GM21381 (cell line): ENCODE results near the gene CX3CR1.
"Not testable (repeated sequence)": the region's sequence is repeated elsewhere in the genome, so short reads cannot be mapped to it uniquely, and the experiment has no call there.

Source experiments
- ATAC-seq: cut with Tn5 transposase; IDR thresholded peaks from one replicate; pipeline ENCODE4 v1.9.1; 2021; ENCODE audit warnings: mild to moderate bottlenecking, moderate library complexity; ENCODE audit not compliant: unreplicated experiment

Gene CX3CR1, protein sequence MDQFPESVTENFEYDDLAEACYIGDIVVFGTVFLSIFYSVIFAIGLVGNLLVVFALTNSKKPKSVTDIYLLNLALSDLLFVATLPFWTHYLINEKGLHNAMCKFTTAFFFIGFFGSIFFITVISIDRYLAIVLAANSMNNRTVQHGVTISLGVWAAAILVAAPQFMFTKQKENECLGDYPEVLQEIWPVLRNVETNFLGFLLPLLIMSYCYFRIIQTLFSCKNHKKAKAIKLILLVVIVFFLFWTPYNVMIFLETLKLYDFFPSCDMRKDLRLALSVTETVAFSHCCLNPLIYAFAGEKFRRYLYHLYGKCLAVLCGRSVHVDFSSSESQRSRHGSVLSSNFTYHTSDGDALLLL

DNA sequence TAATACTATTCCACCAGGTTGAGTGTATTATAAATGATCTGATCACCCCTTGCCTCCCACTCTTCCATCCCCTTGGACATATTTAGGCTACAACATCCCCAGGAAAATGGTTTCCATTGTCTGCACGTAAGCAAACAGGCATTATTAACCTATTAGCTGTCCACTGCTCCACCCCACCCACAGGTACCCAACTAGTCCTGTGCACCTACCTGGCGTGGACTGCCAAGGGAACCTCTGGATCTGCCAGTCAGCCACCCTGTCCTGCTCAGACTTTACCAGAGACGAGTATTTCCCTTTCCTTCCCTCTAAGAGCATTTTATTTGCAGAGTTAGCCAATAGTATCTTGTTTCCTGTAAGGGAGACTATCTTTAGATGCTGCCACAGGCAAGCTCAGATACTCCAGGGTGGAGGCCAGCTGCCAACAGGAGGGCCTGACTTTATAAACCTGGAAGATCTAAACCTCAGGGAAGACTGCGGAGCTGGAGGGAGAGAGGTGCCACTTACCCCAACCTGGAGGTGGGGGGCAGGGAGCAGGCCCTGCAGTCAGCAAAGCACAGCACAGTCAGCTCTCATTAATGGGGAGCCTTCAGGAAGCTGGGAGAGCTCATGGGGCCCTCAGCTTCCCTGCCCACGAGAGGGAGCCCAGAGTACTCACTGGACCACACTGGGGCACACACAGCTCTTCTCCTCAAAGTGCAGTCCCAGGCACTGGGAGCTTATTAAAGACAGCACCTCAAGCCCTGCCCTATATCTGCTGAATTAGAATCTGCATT, at the start of gene CX3CR1:
CX3CR1 (minus strand) TSS at position 292 of the 773 bp plus-strand sequence. CDS start 13,527 bp downstream, outside the sequence.
- no peak for ATAC-seq

DNA sequence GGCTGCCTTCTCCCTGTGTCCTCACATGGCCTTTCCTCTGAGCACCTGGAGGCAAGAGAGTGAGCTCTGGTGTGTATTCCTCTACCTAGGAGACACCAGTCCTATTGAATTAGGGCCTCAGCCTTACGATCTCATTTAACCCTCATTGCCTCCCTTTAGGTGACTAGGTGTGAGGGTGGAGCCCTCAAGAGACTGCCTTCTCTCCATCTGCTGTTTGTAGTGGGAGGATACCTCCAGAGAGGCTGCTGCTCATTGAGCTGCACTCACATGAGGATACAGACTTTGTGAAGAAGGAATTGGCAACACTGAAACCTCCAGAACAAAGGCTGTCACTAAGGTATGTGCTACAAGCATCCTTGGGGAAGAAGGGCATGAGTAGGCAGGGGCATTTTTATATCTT, 49.7 kb upstream of the CX3CR1 start, which contains the start of gene CCR8:
CCR8 (plus strand) TSS at position 217 of the 400 bp plus-strand sequence. CDS start 2,623 bp downstream, outside the sequence.
- no peak for ATAC-seq

DNA sequence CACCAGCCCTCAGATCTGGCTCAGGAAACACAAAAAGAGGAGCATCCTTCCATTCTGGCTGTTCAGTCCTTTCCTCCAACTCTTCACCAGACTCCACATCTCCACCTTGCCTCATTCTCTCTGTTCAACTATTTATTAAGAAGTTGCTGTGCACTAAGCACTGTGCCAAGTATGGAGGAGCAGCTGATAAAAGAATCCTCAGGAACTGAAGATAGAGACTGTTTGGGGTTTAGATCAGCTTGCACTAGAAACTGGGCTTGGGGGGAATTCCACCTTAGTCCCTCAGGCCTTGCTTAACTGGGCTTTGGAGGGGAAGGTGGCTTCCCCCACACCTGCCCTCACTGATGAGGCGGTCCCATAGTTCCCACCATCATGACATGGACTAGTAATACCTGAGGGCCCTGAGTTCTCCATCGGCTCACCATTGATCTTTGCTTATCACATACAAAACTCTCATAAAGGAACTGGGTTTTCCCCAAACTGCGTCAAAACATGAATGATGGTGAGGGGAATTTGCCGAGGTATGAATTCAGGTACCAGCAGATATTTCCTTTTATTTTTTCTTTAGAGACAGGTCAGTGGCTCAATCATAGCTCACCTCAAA, 48.0 kb upstream of the CX3CR1 start:
- peak; percentile 50 for ATAC-seq

DNA sequence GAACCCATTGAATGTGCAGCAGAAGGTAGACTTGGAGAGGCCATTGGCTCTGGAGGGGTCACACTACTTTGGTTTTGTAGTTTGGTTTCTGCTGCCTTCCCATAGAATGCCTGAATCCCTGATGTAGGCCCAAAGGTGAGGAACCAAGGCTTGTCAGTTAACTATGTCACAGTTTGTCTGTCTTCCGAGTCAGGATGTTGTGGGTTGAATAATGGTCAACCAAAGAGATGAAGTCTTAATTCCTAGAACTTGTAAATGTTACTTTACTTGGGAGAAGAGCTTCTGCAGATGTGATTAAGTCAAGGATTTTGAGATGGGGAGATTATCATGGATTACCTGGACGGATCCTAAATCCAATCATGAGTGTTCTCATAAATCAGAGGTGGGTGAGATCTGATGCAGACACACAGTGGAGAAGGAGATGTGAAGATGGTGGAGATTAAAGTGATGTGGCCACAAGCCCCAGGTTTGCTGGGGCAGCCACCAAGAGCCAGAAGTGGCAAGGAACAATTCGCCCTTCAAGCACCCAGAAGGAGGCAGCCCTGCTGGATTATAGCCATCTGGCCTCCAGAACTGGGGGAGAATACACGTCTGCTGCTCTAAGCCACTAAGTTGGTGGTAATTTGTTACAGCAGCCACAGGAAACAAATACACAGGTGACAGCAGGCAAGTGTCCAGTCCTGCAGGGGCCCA, 47.4 kb upstream of the CX3CR1 start:
- ATAC-seq: peak; percentile 19

DNA sequence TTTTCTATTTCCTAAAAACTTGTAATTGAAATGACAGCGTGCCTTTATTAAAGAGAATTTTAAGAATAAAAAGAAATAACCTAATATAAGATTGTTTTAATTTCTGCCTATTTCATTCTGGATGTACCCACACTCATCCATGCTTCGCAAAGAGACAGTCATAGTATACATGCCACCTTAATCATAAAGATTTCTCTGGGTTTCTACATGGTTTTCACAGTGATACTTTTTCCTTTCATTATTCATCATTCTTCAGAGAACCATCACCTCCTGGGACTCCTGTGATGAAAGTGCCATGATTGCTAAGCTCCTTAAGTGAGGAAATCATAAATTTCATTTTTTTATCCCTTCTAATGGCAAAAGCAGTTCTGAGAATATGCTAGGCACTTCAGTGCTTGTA, 45.4 kb upstream of the CX3CR1 start:
- ATAC-seq: no peak

DNA sequence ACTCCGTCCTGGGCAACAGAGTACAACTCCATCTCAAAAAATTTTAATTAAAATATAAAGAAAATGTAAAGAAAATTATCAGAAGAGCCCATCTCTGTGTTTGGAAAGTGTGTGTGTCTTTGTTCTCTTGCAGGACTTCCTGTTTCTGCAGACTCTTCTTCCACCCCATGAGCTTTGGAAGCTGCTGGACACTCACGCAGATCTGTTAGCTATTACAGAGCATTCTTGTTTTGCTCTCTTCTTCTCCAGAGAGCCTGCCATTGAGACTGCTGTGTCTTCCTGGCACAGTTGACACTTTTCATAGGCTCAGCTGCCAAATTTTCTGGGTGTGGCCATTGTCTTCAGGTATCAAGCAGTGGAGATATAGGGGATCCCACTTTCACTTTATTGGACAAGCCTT, 43.7 kb upstream of the CX3CR1 start:
- no peak for ATAC-seq

DNA sequence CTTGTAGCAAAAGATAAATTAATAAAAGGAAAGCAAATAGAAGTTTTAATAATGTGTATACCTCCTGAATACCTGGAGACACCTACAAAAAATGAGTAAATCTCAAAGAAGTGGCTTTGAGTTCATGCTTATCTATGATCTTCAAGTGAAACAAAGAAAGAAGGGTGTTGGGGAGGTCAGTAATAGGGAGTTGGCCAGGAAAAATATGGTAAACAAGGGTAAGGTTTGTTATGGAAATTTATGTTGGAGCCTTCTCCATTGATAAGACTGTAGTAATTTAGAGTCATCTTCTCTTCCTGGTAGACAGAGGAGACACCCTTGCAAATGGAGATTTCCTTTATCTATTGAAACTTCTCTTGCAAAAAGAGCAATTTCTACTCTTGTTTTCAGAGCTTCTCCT, 43.1 kb upstream of the CX3CR1 start:
- ATAC-seq: no peak

DNA sequence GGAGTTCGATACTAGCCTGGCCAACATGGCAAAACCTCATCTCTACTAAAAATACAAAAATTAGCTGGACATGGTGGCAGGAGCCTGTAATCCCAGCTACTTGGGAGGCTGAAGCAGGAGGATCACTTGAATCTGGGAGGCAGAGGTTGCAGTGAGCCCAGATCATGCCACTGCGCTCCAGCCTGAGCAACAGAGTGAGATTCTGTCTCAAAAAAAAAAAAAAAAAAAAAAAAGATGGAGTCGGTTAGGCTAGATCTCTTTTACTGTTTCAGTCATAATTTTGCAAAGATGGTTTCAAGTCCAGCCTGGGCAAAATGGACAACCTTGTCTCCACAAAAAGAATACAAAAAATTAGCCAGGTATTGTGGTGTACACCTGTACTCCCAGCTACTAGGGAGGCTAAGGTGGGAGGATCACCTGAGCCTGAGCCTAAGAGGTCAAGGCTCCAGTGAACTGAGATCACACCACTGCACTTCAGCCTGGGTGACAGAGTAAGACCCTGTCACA, 42.4 kb upstream of the CX3CR1 start:
- ATAC-seq: not testable (repeated sequence)

DNA sequence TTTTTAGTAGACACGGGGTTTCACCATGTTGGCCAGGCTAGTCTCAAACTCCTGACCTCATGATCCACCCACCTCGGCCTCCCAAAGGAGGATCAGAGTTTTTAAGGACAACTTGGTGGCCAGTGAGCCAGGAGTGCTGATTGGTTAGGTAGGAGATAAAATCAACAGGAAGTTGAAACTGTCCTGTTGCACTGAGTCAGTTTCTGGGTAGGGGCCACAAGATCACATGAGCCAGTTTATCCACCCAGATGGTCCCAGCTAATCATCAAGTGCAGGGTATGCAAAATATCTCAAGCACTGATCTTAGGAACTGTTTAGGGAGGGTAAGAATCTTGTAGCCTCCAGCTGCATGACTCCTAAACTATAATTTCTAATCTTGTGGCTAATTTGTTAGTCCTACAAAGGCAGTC, 41.7 kb upstream of the CX3CR1 start:
- ATAC-seq: not testable (repeated sequence)

DNA sequence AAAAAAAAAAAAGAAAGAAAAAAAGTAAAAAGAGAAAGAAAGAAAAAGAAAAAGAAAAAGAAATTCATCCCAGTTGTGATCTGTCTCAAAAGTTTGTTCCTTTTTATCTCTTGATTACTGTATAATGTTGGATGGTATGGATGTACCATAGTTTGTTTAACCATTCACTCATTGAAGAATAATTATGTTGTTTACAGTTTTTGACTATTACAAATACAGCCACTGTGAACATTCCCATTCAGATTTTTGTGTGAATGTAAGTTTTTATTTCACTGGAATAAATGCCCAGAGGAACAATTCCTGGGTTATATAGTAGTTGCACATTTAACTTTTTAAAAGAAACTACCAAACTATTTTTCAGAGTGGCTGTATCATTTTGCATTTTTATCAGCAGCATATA, 39.4 kb upstream of the CX3CR1 start:
- ATAC-seq: no peak

DNA sequence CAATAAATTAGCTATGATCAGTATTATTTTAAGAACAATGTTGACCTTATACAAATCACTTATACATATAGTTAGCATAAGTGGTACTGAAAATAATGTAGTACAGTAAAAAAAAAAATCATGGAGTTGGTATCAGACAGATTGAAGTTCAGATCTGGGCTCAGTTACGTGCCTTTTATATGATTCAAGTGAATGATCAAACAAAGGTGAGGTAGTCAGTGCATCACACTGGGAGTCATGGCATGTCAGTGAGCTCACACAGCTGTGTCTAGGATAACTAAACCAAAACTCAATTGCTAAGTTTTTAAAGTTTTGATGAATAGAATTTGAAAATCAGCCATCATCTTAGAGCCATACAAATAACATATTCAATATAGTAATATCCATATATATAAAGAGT, 38.5 kb upstream of the CX3CR1 start:
- no peak for ATAC-seq

DNA sequence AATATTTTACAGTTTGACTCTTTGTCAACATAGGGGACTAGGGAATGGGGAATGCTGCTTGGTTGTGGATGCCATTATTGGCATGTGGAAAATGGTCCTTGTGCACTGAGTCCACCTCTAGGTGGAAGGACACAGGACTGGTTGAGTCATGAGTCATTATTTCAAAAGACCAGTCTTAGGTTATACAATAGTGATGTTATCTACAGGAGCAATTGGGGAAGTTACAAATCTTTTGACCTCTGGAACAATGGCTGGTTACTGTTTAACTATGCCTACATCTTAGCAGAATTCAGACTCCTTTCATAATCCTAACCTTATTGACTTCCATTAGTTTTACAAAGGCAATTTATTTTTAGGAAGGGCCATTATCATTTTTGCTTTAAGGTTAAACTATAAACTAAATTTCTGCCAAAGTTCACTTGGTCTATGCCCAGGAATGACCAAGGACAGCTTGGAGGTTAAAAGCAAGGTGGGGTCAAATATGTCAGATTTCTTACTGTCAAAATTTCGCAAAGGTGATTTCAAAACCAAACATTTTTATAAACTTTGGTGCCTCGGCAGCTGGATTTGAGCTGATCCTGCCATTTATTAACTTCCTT, 37.8 kb upstream of the CX3CR1 start:
- ATAC-seq: no peak

DNA sequence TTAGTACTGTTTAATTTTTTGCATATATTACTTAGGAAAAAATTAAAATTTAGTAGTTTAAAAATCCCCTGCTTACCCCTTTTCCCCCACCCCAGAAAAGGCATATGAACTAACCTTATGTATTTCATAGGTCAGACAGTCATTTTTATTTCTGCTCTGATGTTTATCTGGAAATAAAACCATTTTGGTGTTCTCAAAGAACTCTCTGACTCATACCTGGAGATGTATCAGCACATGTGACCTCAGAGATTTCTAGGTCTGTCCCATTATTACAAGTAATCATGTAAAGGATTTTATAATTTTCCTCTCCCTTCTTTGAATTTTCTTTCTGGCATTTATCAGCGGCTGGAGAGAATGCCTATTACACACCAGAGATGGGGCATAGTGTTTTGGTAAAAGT, 35.6 kb upstream of the CX3CR1 start:
- no peak for ATAC-seq

DNA sequence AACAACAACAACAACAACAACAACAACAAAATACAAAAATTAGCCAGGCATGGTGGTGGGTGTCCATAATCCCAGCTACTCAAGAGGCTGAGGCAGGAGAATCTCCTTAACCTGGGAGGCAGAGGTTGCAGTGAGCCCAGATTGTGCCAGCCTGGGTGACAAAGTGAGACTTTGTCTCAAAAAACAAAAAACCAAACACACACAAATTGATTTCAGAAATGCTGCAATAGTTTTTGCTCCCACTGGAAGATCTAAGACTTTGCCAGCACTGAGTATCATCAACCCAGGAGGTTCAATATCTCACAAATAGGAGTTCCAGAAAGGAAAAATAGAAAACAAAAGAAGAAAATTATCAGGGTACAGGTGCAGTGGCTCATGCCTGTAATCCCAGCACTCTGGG, 33.5 kb upstream of the CX3CR1 start:
- no peak for ATAC-seq

DNA sequence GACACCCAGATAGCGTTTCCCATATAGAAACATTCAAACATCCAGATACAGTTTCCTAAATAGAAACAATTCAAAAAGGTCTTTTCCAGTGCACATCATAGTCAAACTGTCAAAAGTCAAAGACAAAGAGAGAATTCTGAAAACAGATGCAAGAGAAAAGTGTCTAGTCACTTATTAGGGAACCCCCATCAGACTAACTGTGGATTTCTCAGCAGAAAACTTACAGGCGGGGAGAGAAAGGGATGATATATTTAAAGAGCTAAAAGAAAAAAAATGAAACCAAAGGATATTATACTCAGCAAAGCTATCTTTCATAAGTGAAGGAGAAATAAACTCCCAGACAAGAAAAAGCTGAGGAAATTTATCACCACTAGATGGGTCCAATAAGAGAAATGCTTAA, 22.3 kb upstream of the CX3CR1 start:
- no peak for ATAC-seq

DNA sequence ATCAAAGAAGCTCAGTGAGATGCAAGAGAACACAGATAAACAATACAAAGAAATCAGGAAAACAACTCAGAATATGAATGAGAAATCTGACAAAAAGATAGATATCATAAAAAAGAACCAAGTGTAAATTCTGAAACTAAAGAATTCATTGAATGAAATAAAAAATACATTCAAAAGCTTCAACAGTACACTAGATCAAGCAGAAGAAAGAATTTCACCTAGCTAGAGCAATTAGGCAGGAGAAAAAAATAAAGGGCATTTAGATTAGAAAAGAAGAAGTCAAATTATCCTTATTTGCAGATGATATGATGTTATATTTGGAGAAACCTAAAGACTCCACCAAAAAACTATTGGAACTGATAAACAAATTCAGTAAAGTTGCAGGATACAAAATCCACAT, 19.4 kb upstream of the CX3CR1 start:
- no peak for ATAC-seq

DNA sequence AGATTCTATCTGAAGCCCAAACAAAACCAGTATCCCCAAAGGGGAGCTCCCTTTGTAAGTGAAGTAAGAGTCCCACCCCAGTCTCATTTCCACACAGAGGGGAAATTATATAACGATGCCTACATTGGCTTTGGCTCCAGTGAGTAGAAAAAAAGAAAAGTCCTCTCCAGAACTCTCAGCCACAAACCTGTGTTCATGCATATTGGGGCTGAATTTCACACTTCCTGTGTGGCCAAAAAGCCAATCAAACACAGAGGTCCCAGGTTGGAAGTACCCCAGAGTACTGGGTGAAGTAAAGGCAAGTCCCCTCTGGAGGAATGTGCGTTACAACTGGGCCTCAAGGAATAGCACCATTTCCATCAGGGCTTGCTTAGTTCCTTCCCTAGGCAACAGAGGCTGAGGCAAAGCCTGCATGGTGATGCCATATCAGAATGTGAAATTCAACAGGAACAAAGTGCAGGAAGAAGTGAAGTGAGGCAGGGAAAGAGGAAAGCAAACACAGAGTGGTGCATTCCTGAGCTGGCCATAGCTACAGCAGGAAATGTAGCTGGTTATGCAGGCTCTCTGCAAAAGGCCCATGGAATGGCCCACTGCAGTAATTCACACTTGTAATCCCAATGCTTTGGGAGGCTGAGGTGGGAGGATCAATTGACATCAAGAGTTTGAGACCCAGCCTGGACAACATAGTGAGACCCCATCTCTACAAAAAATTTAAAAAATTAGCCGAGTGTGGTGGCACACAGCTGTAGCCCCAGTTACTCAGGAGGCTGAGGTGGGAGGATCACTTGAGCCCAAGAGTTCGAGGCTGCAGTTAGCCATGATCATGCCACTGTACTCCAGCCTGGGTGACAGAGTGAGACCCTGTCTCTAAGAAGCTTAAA, 16.6 kb upstream of the CX3CR1 start:
- ATAC-seq: no peak

DNA sequence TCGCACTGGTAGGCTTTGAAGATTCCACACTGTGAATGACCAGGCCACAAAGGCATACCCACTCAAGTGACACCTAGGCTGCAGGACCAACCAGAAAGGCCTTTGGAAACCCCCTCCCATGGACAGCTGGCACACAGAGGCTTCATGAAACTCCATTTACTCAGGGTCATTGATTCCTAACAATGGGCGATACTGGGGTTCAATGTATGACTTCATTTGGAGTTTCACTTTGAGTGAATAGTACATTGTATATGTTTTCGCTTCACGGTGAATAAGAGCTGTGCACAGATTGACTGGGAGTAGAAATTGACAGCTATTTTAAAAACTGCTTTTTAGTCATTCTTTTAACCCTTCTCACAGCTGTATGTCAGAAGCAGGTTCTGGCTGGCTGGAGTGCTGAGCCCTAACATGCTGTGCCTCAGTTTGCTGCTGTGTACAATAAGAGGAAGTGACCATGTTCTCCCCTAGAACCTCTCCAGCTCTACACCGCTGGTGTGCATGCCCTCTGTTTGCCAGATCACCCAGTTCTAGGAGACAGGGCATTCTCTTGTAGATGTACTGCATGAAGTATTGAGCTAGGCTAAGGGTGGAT, 15.4 kb upstream of the CX3CR1 start:
- ATAC-seq: peak; percentile 68
